Measurements from ENCODE around the gene AQR.

DNA sequence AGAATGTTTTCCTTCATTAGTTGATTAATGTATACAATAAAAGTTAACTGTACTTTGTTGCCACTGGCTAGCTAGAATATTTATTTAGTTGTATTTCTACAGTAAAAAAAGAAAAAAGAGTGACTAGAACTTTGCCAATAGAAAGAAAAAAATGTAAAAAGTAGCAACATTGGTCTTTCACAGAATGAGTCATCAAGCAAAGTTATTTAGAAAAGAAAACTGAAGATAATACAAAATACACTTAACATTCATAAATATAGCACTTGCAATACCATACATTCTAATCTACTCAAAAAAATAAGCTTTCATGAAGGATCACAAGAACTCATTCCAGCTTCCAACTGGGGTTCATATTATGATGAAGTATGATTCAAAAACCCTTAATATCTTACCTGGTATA, 83.4 kb downstream of the AQR start:
- TF ChIP-seq ETV6 (CRISPR knock-in tag; IDR thresholded peaks at IDR 0.05): no peak
- no peak for TF ChIP-seq CREB1 (CRISPR knock-in tag; IDR thresholded peaks at IDR 0.05)
- no peak for TF ChIP-seq NR3C1 (CRISPR knock-in tag; conservative IDR thresholded peaks at IDR 0.05; ENCODE audit: low read depth)
- TF ChIP-seq, protein P1, sequence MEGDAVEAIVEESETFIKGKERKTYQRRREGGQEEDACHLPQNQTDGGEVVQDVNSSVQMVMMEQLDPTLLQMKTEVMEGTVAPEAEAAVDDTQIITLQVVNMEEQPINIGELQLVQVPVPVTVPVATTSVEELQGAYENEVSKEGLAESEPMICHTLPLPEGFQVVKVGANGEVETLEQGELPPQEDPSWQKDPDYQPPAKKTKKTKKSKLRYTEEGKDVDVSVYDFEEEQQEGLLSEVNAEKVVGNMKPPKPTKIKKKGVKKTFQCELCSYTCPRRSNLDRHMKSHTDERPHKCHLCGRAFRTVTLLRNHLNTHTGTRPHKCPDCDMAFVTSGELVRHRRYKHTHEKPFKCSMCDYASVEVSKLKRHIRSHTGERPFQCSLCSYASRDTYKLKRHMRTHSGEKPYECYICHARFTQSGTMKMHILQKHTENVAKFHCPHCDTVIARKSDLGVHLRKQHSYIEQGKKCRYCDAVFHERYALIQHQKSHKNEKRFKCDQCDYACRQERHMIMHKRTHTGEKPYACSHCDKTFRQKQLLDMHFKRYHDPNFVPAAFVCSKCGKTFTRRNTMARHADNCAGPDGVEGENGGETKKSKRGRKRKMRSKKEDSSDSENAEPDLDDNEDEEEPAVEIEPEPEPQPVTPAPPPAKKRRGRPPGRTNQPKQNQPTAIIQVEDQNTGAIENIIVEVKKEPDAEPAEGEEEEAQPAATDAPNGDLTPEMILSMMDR (IDR thresholded peaks at IDR 0.05): no peak
- no peak for TF ChIP-seq SMAD3 (CRISPR knock-in tag; IDR thresholded peaks at IDR 0.05; ENCODE audit: borderline replicate concordance)
- no peak for TF ChIP-seq NFE2L1 (CRISPR knock-in tag; IDR thresholded peaks at IDR 0.05)
- TF ChIP-seq ESRRA (CRISPR knock-in tag; IDR thresholded peaks at IDR 0.05; ENCODE audit: borderline replicate concordance): no peak
- TF ChIP-seq, protein P2, sequence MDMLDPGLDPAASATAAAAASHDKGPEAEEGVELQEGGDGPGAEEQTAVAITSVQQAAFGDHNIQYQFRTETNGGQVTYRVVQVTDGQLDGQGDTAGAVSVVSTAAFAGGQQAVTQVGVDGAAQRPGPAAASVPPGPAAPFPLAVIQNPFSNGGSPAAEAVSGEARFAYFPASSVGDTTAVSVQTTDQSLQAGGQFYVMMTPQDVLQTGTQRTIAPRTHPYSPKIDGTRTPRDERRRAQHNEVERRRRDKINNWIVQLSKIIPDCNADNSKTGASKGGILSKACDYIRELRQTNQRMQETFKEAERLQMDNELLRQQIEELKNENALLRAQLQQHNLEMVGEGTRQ (CRISPR knock-in tag; IDR thresholded peaks at IDR 0.05): no peak
- no peak for TF ChIP-seq TCF7 (CRISPR knock-in tag; IDR thresholded peaks at IDR 0.05; ENCODE audit: low read depth)

Data from WTC11 (cell line).